Spleen (tissue), 7 donors: Measurements from ENCODE around the gene FUT6.

Experiments
- POLR2A ChIP-seq, 3 donors: fragments of 450-650 bp; IDR thresholded peaks; one replicate each; pipeline ENCODE4 v1.5.1; 2017; ENCODE audit warnings: antibody characterized with exemption in 3 of 3, mild to moderate bottlenecking in 1 of 3
- TF ChIP-seq, protein P1 (sequence below), 11 experiments: fragments of 200-600 bp in 7 of 11; fragments of 450-650 bp in 4 of 11; sonication (generic) in 4 of 11; IDR thresholded peaks in 8 of 11; conservative IDR thresholded peaks in 3 of 11; 1 replicate in 7 of 11; 2 replicates in 4 of 11; pipeline versions ENCODE4 v1.4.0 to v1.8.0; 2016 to 2021; ENCODE audit warnings: antibody characterized with exemption in 11 of 11, inconsistent platforms in 4 of 11, mild to moderate bottlenecking in 1 of 11
- donor health status: DM: no; HTN: no; CAD: no; lungs with moderate emphysema.
- donor health status: DM: no; HTN: no; CAD: no.
- donor health status: DM: no; HTN: no; CAD: no.

DNA sequence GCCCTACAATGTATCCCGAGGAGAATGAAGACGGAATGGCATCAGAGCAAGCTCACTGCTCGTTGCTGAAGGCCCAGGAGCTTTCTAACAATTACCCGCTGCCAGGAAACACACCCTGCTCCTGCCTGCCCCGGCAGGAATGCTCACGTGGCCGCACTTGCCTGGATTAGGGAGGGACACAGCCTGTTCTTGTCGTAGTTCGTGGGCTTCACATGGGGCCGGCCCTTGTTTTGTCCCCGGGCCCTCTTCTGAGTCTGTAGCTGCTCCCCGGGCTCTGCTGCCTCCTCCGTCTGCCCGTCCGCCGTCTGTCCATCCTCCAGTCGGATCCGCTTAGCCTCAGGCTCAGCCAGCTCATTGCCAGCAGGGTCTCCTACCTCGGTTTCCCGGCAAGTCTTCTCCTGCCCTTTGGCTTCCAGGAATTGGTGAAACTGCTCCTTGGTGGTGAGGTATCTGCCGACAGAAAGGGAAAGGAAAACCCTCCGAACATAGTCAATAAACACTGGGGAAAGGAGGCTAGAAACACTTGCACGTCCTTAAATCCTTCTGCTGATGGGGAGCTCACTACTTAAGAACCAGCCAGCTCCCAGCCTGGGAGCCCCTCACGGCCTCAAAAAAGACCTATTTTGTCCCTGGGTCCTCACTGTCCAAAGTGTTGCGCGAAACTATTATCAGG lies 49.5 kb downstream of the FUT6 start:
- TF ChIP-seq, protein P1, sequence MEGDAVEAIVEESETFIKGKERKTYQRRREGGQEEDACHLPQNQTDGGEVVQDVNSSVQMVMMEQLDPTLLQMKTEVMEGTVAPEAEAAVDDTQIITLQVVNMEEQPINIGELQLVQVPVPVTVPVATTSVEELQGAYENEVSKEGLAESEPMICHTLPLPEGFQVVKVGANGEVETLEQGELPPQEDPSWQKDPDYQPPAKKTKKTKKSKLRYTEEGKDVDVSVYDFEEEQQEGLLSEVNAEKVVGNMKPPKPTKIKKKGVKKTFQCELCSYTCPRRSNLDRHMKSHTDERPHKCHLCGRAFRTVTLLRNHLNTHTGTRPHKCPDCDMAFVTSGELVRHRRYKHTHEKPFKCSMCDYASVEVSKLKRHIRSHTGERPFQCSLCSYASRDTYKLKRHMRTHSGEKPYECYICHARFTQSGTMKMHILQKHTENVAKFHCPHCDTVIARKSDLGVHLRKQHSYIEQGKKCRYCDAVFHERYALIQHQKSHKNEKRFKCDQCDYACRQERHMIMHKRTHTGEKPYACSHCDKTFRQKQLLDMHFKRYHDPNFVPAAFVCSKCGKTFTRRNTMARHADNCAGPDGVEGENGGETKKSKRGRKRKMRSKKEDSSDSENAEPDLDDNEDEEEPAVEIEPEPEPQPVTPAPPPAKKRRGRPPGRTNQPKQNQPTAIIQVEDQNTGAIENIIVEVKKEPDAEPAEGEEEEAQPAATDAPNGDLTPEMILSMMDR (IDR thresholded peaks at IDR 0.05 in 8 of 11, conservative IDR thresholded peaks at IDR 0.05 in 3 of 11), result no peak
- TF ChIP-seq POLR2A (IDR thresholded peaks at IDR 0.05), result no peak
